H1 (cell line): ENCODE data around the gene CLIP4. TPM values are rescaled to one million over a fixed set of nuclear protein-coding genes. Genes with fewer than 3 reads are reported as not detected.

Experiments used
- CTCF ChIA-PET: fragments of 300-600 bp; sonication (Branson Sonifier 250); formaldehyde crosslinking; loops from one replicate; lab custom pipeline; 2021; ENCODE audit not compliant: partially characterized antibody; lab: Charles Lee
- POLR2A ChIA-PET: fragments of 300-600 bp; sonication (Branson Sonifier 250); formaldehyde crosslinking; loops from one replicate; lab custom pipeline; 2021; ENCODE audit warnings: inconsistent platforms; ENCODE audit not compliant: partially characterized antibody; lab: Charles Lee
- DNase-seq, 2 experiments: peaks; one replicate each; pipeline versions ENCODE4 v3.0.0 to v3.0.0-alpha.2; 2010 to 2022; ENCODE audit warnings: low spot score in 2 of 2, low read depth in 1 of 2, mixed read lengths in 1 of 2
- FAIRE-seq: peaks from 2 replicates; lab custom pipeline; 2011; peaks lifted over from hg19 to GRCh38; lab: Jason Lieb, UNC
- H2AFZ ChIP-seq: 2 replicates; pipeline ENCODE4 v1.8.1; 2012; ENCODE audit warnings: low read length, inconsistent platforms
- H2AK5ac ChIP-seq: 2 replicates; pipeline ENCODE4 v1.6.1; 2013; ENCODE audit warnings: low read depth, low read length
- H2BK120ac ChIP-seq: replicated peaks from 2 replicates; pipeline ENCODE3; 2013; ENCODE audit warnings: low read depth, low read length, inconsistent platforms
- H2BK12ac ChIP-seq: 2 replicates; pipeline ENCODE4 v1.6.1; 2013; ENCODE audit warnings: low read depth, low read length
- H2BK15ac ChIP-seq: 2 replicates; pipeline ENCODE4 v1.6.1; 2013; ENCODE audit warnings: low read length
- H2BK20ac ChIP-seq: 2 replicates; pipeline ENCODE4 v1.6.1; 2013; ENCODE audit warnings: low read length
- H2BK5ac ChIP-seq: 2 replicates; pipeline ENCODE4 v1.6.1; 2013; ENCODE audit warnings: low read depth, low read length
- H3K14ac ChIP-seq: 2 replicates; pipeline ENCODE4 v1.6.1; 2013; ENCODE audit warnings: inconsistent platforms; ENCODE audit not compliant: insufficient read length
- H3K18ac ChIP-seq: 2 replicates; pipeline ENCODE4 v1.6.1; 2013; ENCODE audit warnings: low read length; ENCODE audit errors: extremely low read depth
- H3K23ac ChIP-seq: 2 replicates; pipeline ENCODE4 v1.6.1; 2013; ENCODE audit warnings: inconsistent platforms; ENCODE audit not compliant: insufficient read length
- H3K23me2 ChIP-seq: 2 replicates; pipeline ENCODE4 v1.6.1; 2013; ENCODE audit warnings: low read depth, low read length
- H3K27ac ChIP-seq: 2 replicates; pipeline ENCODE4 v1.6.1; 2011; ENCODE audit warnings: low read depth, low read length, inconsistent platforms
- H3K27me3 ChIP-seq, 4 experiments: replicated peaks in 1 of 4; 1 replicate in 1 of 4; 2 replicates in 3 of 4; pipeline versions ENCODE4 v1.6.1 to v1.8.1; 2011 to 2013; ENCODE audit warnings: low read length in 3 of 4, mild to moderate bottlenecking in 3 of 4, inconsistent platforms in 2 of 4, mixed read lengths in 2 of 4, moderate library complexity in 1 of 4; ENCODE audit not compliant: control insufficient read depth in 3 of 4, insufficient read depth in 3 of 4; ENCODE audit errors: extremely low read depth in 1 of 4
- H3K36me3 ChIP-seq, 4 experiments: 2 replicates each; pipeline versions ENCODE4 v1.6.1 to v1.8.1; 2011 to 2013; ENCODE audit warnings: mild to moderate bottlenecking in 4 of 4, low read length in 3 of 4, moderate library complexity in 2 of 4, control low read depth in 1 of 4, inconsistent platforms in 1 of 4; ENCODE audit not compliant: insufficient read depth in 4 of 4, control insufficient read depth in 2 of 4
- H3K4ac ChIP-seq: replicated peaks from 2 replicates; pipeline ENCODE3; 2013; ENCODE audit warnings: low read length, low read depth, mixed read lengths, inconsistent platforms; ENCODE audit not compliant: insufficient read length
- H3K4me1 ChIP-seq, 4 experiments: replicated peaks in 1 of 4; 1 replicate in 1 of 4; 2 replicates in 3 of 4; pipeline versions ENCODE4 v1.6.1 to v1.8.1; 2011 to 2013; ENCODE audit warnings: low read length in 3 of 4, inconsistent platforms in 2 of 4, mixed read lengths in 1 of 4; ENCODE audit not compliant: insufficient read depth in 4 of 4, control insufficient read depth in 3 of 4
- H3K4me2 ChIP-seq, 2 experiments: 2 replicates each; pipeline versions ENCODE4 v1.6.1 to v1.8.1; 2011 to 2013; ENCODE audit warnings: low read depth in 2 of 2, low read length in 2 of 2, control low read depth in 1 of 2, inconsistent platforms in 1 of 2, mild to moderate bottlenecking in 1 of 2; ENCODE audit not compliant: insufficient read depth in 1 of 2
- H3K4me3 ChIP-seq, 4 experiments: fragments of 200-600, 300-600 bp in 1 of 4; sonication (generic), shearing (Covaris generic), sonication (Bioruptor Twin) in 1 of 4; 2 replicates each; pipeline versions ENCODE4 v1.5.1 to v1.8.1; 2011 to 2016; ENCODE audit warnings: low read length in 4 of 4, low read depth in 3 of 4, control low read depth in 2 of 4, inconsistent platforms in 2 of 4, mild to moderate bottlenecking in 2 of 4, mixed read lengths in 1 of 4, moderate library complexity in 1 of 4; ENCODE audit not compliant: insufficient read depth in 2 of 4; ENCODE audit errors: extremely low read depth in 1 of 4
- H3K56ac ChIP-seq: replicated peaks from 2 replicates; pipeline ENCODE3; 2013; ENCODE audit warnings: low read depth, mild to moderate bottlenecking, mixed read lengths, low read length, inconsistent platforms; ENCODE audit not compliant: insufficient read length
- H3K79me1 ChIP-seq: 2 replicates; pipeline ENCODE4 v1.6.1; 2013; ENCODE audit warnings: low read depth, low read length, control low read depth
- H3K79me2 ChIP-seq, 2 experiments: 2 replicates each; pipeline versions ENCODE4 v1.6.1 to v1.8.1; 2012 to 2013; ENCODE audit warnings: low read length in 2 of 2, mild to moderate bottlenecking in 2 of 2, inconsistent platforms in 1 of 2; ENCODE audit not compliant: insufficient read depth in 2 of 2, control insufficient read depth in 1 of 2
- H3K9ac ChIP-seq, 4 experiments: replicated peaks in 1 of 4; 1 replicate in 1 of 4; 2 replicates in 3 of 4; pipeline versions ENCODE4 v1.6.1 to v1.8.1; 2011 to 2013; ENCODE audit warnings: low read depth in 3 of 4, low read length in 3 of 4, control low read depth in 2 of 4, mild to moderate bottlenecking in 2 of 4, moderate library complexity in 2 of 4, inconsistent platforms in 1 of 4; ENCODE audit errors: extremely low read depth in 1 of 4
- H3K9me3 ChIP-seq, 2 experiments: 2 replicates each; pipeline versions ENCODE4 v1.6.1 to v1.8.1; 2012 to 2013; ENCODE audit warnings: mild to moderate bottlenecking in 2 of 2, moderate library complexity in 2 of 2, control low read depth in 1 of 2, inconsistent platforms in 1 of 2, low read depth in 1 of 2, low read length in 1 of 2, mixed read lengths in 1 of 2; ENCODE audit not compliant: insufficient read depth in 2 of 2
- H4K20me1 ChIP-seq, 2 experiments: replicated peaks in 1 of 2; 2 replicates each; pipeline versions ENCODE3 to v1.8.1; 2011 to 2013; ENCODE audit warnings: inconsistent platforms in 2 of 2, low read length in 2 of 2, mild to moderate bottlenecking in 1 of 2; ENCODE audit not compliant: insufficient read depth in 2 of 2, control insufficient read depth in 1 of 2
- H4K5ac ChIP-seq: 2 replicates; pipeline ENCODE4 v1.6.1; 2013; ENCODE audit warnings: low read length, low read depth, mixed read lengths, inconsistent platforms; ENCODE audit not compliant: insufficient read length
- H4K8ac ChIP-seq: 2 replicates; pipeline ENCODE4 v1.8.0; 2013; ENCODE audit warnings: mild to moderate bottlenecking, moderate library complexity, low read length, inconsistent platforms; ENCODE audit not compliant: insufficient read depth; ENCODE audit errors: extremely low read depth
- H4K91ac ChIP-seq: replicated peaks from 2 replicates; pipeline ENCODE3; 2013; ENCODE audit warnings: low read length, mixed read lengths, inconsistent platforms; ENCODE audit not compliant: insufficient read length
- CBX5 ChIP-seq: fragments of 300-800, 300-1000 bp; sonication (generic); IDR thresholded peaks from 2 replicates; pipeline ENCODE4 v1.7.1; 2016; ENCODE audit warnings: antibody characterized with exemption, low read length, low read depth
- CREB1 ChIP-seq: IDR thresholded peaks from 2 replicates; pipeline ENCODE4 v1.6.1; 2012; ENCODE audit warnings: inconsistent platforms
- JUND ChIP-seq: IDR thresholded peaks from 2 replicates; pipeline ENCODE4 v1.6.1; 2011; ENCODE audit warnings: mild to moderate bottlenecking, improper control_type of control experiment, low read length
- PHF8 ChIP-seq: fragments of 200-600 bp; sonication (generic); conservative IDR thresholded peaks from 2 replicates; pipeline ENCODE4 v1.7.1; 2012; ENCODE audit warnings: low read depth, mild to moderate bottlenecking, inconsistent platforms, low read length, moderate library complexity
- RFX5 ChIP-seq: IDR thresholded peaks from 2 replicates; pipeline ENCODE4 v1.6.1; 2011; ENCODE audit warnings: low read depth, low read length, improper control_type of control experiment, borderline replicate concordance
- SIRT6 ChIP-seq: IDR thresholded peaks from one replicate; pipeline ENCODE4 v1.7.1; 2012; ENCODE audit warnings: low read length, inconsistent platforms
- WGBS, 2 experiments: shearing (Covaris generic) in 1 of 2; methylation state at CpG; one replicate each; pipeline versions ENCODE4 v1.1.6 to v1.1.7; 2013 to 2015; ENCODE audit warnings: low lambda C conversion rate in 2 of 2, mixed read lengths in 2 of 2, inconsistent platforms in 1 of 2, low coverage in 1 of 2, missing lambda C conversion rate in 1 of 2; ENCODE audit not compliant: insufficient replicate concordance in 2 of 2, insufficient coverage in 1 of 2, insufficient read length in 1 of 2; ENCODE audit errors: extremely low coverage in 1 of 2, missing lambda C conversion rate in 1 of 2; 5-methylcytosine and 5-hydroxymethylcytosine counted together
- polyA plus RNA-seq, 7 experiments: library from polyadenylated mRNA; depleted of rRNA in 3 of 7; stranded (reverse) in 5 of 7; unstranded in 2 of 7; fragments of >200 nt in 5 of 7; fragments of 200-250 nt in 2 of 7; gene quantifications; 1 replicate in 5 of 7; 2 replicates in 1 of 7; 4 replicates in 1 of 7; pipeline versions ENCODE4 v1.2.1 to v1.2.3, GENCODE V29; 2011 to 2013; ENCODE audit warnings: missing spikeins in 2 of 7, mixed read lengths in 2 of 7
- total RNA-seq: library from RNA; stranded (reverse); fragmentation: NEBNext Ultra II Directional; extraction: Animal tissue kit (Norgen Biotek cat#: 25700); gene quantifications from 2 replicates; pipeline ENCODE4 v1.2.1, GENCODE V29; 2021
- TF ChIP-seq, protein P1 (sequence below): IDR thresholded peaks from 2 replicates; pipeline ENCODE4 v1.6.1; 2012; ENCODE audit warnings: inconsistent platforms

The CLIP4 gene
- total and polyA plus RNA-seq, 2 of the 8 experiments (the other 6 are each of a cell fraction or from before 2014, with no cell fraction given): 0.08 to 0.09 TPM

DNA sequence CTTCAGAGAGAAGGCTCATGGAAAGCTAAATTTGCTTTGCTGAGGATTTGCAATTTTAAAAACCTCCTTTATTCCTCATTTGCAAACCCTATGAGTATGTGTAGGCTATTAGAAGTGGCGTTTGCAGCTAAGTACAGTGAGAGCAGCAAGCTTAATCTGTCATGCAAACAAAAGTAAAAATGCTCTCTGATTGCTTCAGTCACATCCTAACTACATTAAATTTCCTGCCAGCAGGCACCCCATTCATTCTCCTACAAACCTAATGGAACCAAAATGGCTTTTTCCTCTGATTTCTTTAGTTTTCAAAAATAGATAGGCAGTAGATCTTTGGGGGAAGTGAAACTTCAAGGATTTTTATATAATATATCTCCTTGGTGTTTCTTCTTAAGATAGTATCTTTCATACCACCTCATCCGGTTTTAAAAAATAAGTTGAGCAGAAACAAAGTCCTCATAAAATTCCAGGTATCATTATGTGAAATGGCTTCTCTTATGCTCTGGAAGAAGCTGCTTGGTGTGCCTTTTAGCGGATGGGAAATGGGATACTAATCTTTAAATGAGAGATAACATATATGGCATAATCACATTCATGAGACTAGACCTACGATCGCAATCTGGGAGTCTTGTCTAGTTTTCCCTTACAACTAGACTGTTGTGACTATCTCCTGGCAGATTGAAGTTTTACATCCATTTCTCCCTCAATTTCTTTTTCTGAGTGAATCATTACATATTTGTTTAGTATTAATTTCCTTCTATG lies 49.1 kb downstream of the CLIP4 start:
- 84% methylated on average over 5 of the region's 5 CpGs; no CpG with 5 or more reads in 1 of the 2 experiments for WGBS, 2 experiments
- H2BK15ac ChIP-seq: no peak overlapping the region
- no peak overlapping the region for H3K18ac ChIP-seq
- H4K91ac ChIP-seq: no peak overlapping the region
- ChIA-PET POLR2A (no interaction called here), CTCF (interaction anchor here (0.8 to 1.5 kb wide), 3 partner anchors 44 to 205 kb away, joined by 3 to 5 read pairs (median 4); no protein-coding TSS in a partner anchor)
- H3K27ac ChIP-seq: no peak overlapping the region
- no peak overlapping the region for H3K4ac ChIP-seq
- H3K23ac ChIP-seq: no peak overlapping the region
- H4K8ac ChIP-seq: no peak overlapping the region
- no peak overlapping the region for H2BK5ac ChIP-seq
- H3K56ac ChIP-seq: no peak overlapping the region
- no peaks in the 10 kb centered on the region for H3K36me3 ChIP-seq
- H3K27me3 ChIP-seq: no peaks in the 10 kb centered on the region
- H2BK12ac ChIP-seq: no peak overlapping the region
- H2BK120ac ChIP-seq: no peak overlapping the region
- no peaks in the 10 kb centered on the region for H3K9me3 ChIP-seq
- H3K79me1 ChIP-seq: no peaks in the 10 kb centered on the region
- H2AFZ ChIP-seq: peak overlapping the region; percentile 78; the same call in 1 of the 2 replicates
- no peak overlapping the region for H3K14ac ChIP-seq
- TF ChIP-seq JUND (no peak), SIRT6 (no peak), RFX5 (no peak), PHF8 (no peak), CREB1 (no peak), CBX5 (no peak)
- TF ChIP-seq, protein P1, sequence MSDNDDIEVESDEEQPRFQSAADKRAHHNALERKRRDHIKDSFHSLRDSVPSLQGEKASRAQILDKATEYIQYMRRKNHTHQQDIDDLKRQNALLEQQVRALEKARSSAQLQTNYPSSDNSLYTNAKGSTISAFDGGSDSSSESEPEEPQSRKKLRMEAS: no peak
- H3K4me1 ChIP-seq: peaks cover 0 to 3% (median 1%) of the 10 kb centered on the region in 4 experiments; a peak in 2 of 7 replicates
- H3K4me2 ChIP-seq: no peak overlapping the region
- no peak for DNase-seq
- no peak overlapping the region for H2BK20ac ChIP-seq
- no peak for FAIRE-seq
- H3K23me2 ChIP-seq: no peaks in the 10 kb centered on the region
- H4K20me1 ChIP-seq: no peaks in the 10 kb centered on the region
- no peak overlapping the region for H3K9ac ChIP-seq
- H4K5ac ChIP-seq: no peak overlapping the region
- no peak overlapping the region for H2AK5ac ChIP-seq
- H3K4me3 ChIP-seq: no peak overlapping the region
- no peaks in the 10 kb centered on the region for H3K79me2 ChIP-seq
